Ovary (tissue), 3 donors: ENCODE data around the gene DNER.
A peak's percentile ranks its signal among the peaks of the same experiment; 100 is the strongest.

Source experiments
- POLR2A ChIP-seq: fragments of 450-650 bp; IDR thresholded peaks from one replicate; pipeline ENCODE4 v1.6.1; 2017; ENCODE audit warnings: antibody characterized with exemption, mild to moderate bottlenecking, moderate library complexity
- TF ChIP-seq, protein P1 (sequence below), 3 donors: fragments of 450-650 bp in 2 of 3; fragments of 200-600 bp in 1 of 3; IDR thresholded peaks; one replicate each; pipeline versions ENCODE4 v1.5.1 to v1.8.0; 2016 to 2022; ENCODE audit warnings: antibody characterized with exemption in 3 of 3, mild to moderate bottlenecking in 1 of 3
- donor health status: DM: no; HTN: no; CAD: no.

- TF ChIP-seq, protein P1, sequence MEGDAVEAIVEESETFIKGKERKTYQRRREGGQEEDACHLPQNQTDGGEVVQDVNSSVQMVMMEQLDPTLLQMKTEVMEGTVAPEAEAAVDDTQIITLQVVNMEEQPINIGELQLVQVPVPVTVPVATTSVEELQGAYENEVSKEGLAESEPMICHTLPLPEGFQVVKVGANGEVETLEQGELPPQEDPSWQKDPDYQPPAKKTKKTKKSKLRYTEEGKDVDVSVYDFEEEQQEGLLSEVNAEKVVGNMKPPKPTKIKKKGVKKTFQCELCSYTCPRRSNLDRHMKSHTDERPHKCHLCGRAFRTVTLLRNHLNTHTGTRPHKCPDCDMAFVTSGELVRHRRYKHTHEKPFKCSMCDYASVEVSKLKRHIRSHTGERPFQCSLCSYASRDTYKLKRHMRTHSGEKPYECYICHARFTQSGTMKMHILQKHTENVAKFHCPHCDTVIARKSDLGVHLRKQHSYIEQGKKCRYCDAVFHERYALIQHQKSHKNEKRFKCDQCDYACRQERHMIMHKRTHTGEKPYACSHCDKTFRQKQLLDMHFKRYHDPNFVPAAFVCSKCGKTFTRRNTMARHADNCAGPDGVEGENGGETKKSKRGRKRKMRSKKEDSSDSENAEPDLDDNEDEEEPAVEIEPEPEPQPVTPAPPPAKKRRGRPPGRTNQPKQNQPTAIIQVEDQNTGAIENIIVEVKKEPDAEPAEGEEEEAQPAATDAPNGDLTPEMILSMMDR (IDR thresholded peaks at IDR 0.05) = peak in 2 of 3 donors; percentile 17 to 32
- peak; percentile 64 for TF ChIP-seq POLR2A
These were observed 269.3 kb downstream of the DNER start for GRCh38 chr2:229445019-229445418.
